NCI-H345 treated with DMSO at 0.1 percent for 48 hours (cell line): ENCODE measurements around the gene DNTTIP2.
A peak's percentile ranks its signal among the peaks of the same experiment; 100 is the strongest.
"Not testable (repeated sequence)": the region's sequence is repeated elsewhere in the genome, so short reads cannot be mapped to it uniquely, and the experiment has no call there.

Source experiments
- DNase-seq: peaks from one replicate; lab custom pipeline; 2025; ENCODE audit not compliant: unreplicated experiment; lab: John Stamatoyannopoulos, UW

The DNTTIP2 gene

GRCh38 chr1:93878889-93879586 is at the start of gene DNTTIP2:
TSS of gene DNTTIP2 (minus strand) at chr1:93879206. CDS start at chr1:93879148, 58 bp downstream.
- peak; percentile 84 for DNase-seq

GRCh38 chr1:93925206-93925605 is 46.2 kb upstream of the DNTTIP2 start:
- DNase-seq, result no peak

- DNase-seq, result no peak
Observed at GRCh38 chr1:93919780-93920179, 40.8 kb upstream of the DNTTIP2 start.

DNA sequence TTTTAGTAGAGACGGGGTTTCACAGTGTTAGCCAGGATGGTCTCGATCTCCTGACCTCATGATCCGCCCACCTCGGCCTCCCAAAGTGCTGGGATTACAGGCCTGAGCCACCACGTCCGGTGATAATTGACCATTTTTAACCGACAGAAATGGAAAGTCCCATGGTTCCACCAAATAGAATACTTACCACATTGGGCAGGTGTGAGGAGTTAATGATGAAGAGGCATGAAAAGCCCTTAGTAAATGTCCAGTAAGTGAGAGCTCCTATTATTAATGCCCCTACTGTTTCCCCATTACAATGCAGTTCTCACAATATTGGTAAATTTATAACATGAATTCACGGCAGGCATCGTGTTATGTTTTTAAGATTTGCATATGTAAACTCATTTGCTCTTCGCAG is 38.3 kb upstream of the DNTTIP2 start:
- no peak for DNase-seq

GRCh38 chr1:93910880-93911279 is 31.9 kb upstream of the DNTTIP2 start:
- not testable (repeated sequence) for DNase-seq

DNA sequence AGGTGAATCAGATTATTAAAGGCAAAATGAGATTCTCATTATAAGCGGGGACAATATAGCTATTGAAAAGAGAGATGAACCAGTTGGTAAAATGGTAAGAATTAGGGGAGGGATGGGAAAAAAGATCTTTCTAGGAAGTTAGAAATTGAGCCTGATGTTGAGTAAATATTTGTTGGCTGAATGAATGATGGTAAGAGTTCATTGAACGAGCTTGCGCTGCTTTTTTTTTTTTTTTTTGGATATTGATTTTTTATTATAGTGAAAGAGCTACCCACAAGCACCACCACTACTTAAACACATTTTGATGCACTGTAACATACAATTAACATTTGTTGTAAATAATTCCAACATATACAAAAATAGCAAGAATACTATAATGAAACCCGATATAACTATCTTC is 31.3 kb upstream of the DNTTIP2 start:
- DNase-seq, result no peak

DNA sequence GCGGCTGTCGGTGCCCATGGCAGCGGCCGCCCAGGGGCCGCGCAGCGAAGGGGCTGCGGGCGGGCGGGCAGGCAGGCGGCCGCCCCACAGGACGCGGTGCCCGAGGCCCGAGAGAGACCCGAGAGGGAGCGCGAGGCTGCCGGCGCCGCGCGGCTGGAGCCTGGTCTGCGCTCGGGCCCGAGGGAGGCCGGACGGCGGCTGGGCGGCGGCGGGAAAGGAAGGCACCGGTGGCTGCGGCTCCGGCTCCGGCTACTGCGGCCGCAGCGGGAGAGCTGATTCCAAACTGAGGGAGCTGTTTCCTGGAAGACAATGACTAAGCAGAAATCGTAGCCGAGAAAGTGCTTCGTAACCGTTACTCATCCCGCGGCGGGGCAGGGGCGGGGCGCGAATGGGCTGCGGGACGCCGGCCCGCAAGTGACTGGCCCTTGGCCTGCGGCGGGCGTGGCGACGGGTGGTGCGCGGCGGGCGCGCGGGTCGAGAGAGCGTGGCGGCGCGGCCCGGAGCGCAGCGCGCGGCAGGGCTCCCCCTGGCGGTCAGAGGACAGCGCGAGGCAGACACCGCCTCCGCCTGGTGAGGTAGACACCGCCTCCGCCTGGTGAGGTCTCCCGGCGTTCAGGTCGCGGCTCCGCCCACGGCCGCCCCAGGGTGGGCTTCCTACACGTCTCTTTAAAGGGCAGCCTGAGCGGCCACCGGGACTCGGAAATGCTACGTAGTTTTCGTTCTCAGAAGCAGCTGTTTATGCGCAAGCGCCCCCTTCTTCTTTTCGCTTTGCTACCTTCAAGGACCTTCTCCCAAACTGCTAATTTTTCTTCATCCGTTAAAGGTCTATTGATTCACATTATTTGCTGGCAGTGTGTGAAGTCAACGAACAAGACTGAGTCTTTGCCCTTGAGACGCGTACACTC is 30.4 kb upstream of the DNTTIP2 start, which contains the start of gene GCLM:
Gene GCLM, minus strand, starts transcription at position 285 of the 905 bp plus-strand sequence. Its CDS starts 267 bp downstream, at position 18.
- peak; percentile 93 for DNase-seq

GRCh38 chr1:93908394-93909145 is 29.6 kb upstream of the DNTTIP2 start:
- peak; percentile 3 for DNase-seq

- peak; percentile 37 for DNase-seq
Observed at GRCh38 chr1:93907718-93908117, 28.7 kb upstream of the DNTTIP2 start.

DNA sequence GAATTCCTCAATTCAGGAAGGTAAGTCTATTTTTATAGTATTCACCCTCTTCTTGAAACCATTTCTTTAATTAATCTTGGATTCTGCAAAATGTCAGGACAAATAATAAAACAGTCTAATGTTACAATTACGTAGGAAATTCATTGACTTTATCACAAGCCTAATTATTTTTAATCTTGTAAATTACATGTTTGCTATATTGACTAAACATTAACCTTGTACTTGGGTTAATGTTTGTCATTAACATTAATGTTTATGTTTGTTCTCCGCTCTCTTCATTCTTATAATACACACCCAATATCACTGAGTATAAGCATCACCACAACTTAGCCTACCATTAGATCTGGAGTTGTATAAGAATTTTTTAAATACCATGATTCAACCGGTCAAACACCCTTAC is 27.5 kb upstream of the DNTTIP2 start:
- DNase-seq, result no peak

DNA sequence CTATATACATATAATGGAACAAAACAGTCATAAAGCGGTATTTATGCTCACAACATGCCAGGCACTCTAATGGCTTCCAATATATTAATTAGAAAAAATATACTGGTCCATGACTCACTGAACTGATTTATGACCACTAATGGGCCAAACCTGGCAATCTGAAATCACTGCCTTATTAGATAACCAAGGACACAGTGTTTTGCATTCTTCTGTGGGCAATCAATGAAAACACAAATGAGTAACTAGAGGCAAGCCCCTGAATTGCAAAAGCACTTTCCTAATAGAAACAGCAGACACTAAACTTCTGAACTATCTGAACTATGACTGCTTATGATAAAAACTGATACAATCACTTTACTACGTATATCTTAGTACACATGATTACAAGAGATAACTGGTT is 26.7 kb upstream of the DNTTIP2 start:
- DNase-seq, result no peak

GRCh38 chr1:93905051-93905450 is 26.0 kb upstream of the DNTTIP2 start:
- no peak for DNase-seq

- no peak for DNase-seq
Observed at GRCh38 chr1:93904228-93904627, 25.2 kb upstream of the DNTTIP2 start.

- DNase-seq, result no peak
Observed at GRCh38 chr1:93900723-93901504, 21.9 kb upstream of the DNTTIP2 start.

DNA sequence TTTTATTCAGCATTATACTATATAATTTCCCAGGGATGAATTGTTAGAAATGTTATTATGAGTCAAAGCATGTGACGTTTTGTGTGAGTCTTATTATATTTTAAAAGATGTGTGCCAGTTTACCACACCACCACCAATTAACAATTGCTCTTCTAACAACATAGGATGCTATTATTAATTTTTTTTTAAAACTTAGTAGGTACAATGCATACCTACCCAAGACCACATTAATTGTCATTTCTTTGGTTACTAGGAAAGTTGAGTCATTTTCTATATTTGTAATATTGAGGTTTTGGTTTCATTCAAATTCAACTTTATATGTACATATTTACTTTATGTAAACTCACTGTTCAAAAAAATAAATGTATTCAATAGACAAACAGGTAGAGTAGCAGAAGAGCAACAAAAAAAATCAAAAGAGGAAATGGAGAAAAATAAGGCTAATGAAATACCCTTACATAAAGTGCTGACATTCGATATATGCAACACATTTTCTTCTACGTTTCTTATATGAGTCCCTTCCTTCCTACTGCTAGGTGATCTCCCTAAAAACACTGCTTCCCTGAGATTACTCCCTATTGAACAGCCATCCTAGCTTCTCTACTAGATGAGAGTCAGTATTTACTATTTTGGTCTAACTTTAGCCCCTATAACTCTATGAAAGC is 20.7 kb upstream of the DNTTIP2 start:
- DNase-seq, result no peak

DNA sequence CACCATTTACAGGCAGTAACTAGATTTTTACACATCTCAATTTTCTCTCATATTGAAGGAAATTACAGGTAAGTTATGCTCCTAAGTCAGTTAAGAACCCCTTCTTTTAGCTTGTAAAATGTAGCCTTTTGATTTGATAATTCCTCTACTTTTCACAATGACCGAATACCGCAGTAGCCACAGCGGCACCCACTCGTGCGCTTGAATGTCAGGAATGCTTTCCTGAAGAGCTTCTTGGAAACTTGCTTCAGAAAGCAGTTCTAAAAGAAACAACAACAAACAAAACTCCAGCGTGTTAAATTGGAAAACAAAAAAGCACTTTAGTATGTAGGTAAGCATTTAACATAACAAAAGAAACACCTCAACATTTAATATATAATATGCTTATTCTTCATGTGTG is 9.9 kb upstream of the DNTTIP2 start:
- no peak for DNase-seq

- no peak for DNase-seq
Observed at GRCh38 chr1:93882269-93882668, 3.3 kb upstream of the DNTTIP2 start.

DNA sequence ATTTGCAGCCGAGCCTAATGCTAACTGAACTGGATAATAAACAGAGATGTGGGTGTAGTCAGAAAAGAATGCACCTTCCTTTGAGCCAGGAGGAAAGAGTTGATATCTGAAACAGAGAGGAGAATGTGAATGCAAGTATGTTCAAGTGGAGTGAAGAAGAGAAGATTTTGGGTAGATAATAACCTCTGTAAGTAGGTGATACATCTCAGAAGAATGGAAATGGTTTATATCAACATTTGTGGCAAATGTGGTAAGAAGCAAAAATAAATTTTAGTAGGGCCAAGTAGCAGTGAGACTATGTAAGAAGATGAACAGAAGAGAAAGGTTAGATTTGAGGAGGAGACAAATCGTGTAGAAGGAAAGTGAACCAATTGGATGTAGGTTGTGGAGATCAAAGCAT is 1.7 kb upstream of the DNTTIP2 start:
- no peak for DNase-seq

DNA sequence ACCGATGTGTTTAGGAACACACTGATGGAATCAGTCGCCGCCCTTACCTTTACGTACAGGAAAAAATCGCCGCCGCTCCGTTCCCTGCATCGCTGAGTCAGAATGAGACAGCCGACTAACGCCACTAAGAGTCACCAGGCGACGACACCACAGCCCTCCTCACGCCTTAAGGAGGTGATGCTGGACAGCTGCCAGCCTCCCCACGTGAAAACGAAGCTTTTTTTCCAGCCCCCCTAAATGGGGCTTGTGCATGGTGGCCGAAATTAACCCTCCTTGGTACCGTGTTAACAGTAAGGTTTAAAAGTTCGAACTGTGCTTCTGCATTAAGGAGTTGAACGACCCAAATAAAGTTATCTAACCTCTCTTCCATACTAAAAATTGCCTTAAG is 511 bp downstream of the DNTTIP2 start:
- DNase-seq, result no peak

DNA sequence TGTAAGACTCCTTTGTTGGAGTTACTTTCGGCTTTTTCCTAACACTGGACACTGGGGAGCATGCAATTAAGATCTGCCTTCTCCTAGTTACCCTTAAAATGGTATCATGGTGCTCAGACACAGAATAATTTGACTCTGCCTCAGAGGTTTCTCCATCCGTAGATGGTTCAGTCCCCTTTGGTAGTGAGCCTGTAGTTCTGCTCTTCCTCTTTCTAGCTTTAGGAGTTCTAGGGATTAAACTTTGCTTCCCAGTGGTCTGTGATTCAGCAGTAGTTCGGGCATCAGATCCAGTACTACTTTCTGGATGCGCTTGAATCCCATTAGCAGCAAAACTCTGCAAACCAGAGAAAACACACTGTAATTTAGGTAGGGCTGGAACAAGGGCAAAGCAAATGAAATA is 1.5 kb downstream of the DNTTIP2 start:
- DNase-seq, result no peak
